Measurements from ENCODE around the gene PPP2CA. TPM values are rescaled to one million over a fixed set of nuclear protein-coding genes. Genes with fewer than 3 reads are reported as not detected.

Gene PPP2CA
- total and polyA plus RNA-seq, 9 of the 15 experiments (the other 6 are each of a cell fraction or from before 2014, with no cell fraction given) = 23.0 to 257 (median 109) TPM

DNA sequence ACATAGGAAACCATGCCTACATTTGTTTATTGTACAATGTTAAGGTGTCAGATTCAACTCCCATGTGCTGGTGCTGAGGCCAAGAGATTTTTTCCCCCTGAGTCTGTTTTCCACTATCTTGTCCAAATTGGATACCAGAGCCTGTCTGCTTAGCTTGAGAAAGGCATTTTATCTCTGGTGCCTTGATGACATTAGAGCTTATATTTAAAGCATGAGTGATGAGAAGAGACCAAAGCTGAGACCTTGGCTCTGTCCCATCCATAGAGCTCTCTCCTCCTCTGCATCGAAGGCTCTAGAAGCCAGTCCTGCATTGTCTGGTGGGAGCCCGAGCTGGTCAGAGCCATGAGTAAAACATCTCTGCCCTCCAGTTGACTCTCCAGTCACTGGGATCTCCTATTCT lies 10.4 kb upstream of the PPP2CA start:
- H3K36me3 ChIP-seq (ENCODE audit: control insufficient read depth, insufficient read depth, low read length) = no peaks in the 10 kb centered on the region
- H3K9ac ChIP-seq (ENCODE audit: insufficient read depth in 1 of 2, low read depth in 2 of 2, low read length in 2 of 2) = peak overlapping the region in 1 of 2 experiments; percentile 26; a peak in 1 of 4 replicates
- POLR2A ChIA-PET = interaction anchor here (0.9 to 3.5 kb wide), 5 partner anchors 9 to 60 kb away, joined by 3 to 16 read pairs (median 4); partner anchors contain the start of gene PPP2CA
- H3K27ac ChIP-seq (ENCODE audit: extremely low read depth, low read depth, low read length) = no peak overlapping the region
- in situ Hi-C loops (cut with MboI) = no loop called here
- TF ChIP-seq POU5F1 (IDR thresholded peaks at IDR 0.05; ENCODE audit: borderline replicate concordance, low read depth, low read length, partially characterized antibody) (no peak), NR4A1 (CRISPR knock-in tag; IDR thresholded peaks at IDR 0.05) (no peak), NR4A1 (tag; IDR thresholded peaks at IDR 0.05) (no peak), RCOR1 (IDR thresholded peaks at IDR 0.05; ENCODE audit: borderline replicate concordance in 1 of 2, low read depth in 2 of 2, low read length in 2 of 2) (no peak), ILK (tag; IDR thresholded peaks at IDR 0.05; ENCODE audit: borderline replicate concordance, low read depth) (no peak), RB1 (IDR thresholded peaks at IDR 0.05; ENCODE audit: low read depth) (no peak), CEBPB (tag; IDR thresholded peaks at IDR 0.05) (no peak), JUN (IDR thresholded peaks at IDR 0.05; ENCODE audit: borderline replicate concordance, low read depth, low read length) (no peak), JUN (CRISPR knock-in tag; IDR thresholded peaks at IDR 0.05; ENCODE audit: borderline replicate concordance) (no peak), HNRNPH1 (optimal IDR thresholded peaks at IDR 0.05; ENCODE audit: low read depth, low read length) (no peak), POLR2AphosphoS2 (IDR thresholded peaks at IDR 0.05; ENCODE audit: low read length) (no peak)
- TF ChIP-seq, protein P1, sequence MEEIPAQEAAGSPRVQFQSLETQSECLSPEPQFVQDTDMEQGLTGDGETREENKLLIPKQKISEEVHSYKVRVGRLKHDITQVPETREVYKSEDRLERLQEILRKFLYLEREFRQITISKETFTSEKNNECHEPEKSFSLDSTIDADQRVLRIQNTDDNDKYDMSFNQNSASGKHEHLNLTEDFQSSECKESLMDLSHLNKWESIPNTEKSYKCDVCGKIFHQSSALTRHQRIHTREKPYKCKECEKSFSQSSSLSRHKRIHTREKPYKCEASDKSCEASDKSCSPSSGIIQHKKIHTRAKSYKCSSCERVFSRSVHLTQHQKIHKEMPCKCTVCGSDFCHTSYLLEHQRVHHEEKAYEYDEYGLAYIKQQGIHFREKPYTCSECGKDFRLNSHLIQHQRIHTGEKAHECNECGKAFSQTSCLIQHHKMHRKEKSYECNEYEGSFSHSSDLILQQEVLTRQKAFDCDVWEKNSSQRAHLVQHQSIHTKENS (CRISPR knock-in tag; IDR thresholded peaks at IDR 0.05) = no peak
- TF ChIP-seq, protein P2, sequence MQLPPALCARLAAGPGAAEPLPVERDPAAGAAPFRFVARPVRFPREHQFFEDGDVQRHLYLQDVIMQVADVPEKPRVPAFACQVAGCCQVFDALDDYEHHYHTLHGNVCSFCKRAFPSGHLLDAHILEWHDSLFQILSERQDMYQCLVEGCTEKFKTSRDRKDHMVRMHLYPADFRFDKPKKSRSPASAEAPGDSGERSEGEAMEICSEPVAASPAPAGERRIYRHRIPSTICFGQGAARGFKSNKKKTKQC (CRISPR knock-in tag; IDR thresholded peaks at IDR 0.05) = no peak
- H3K9me1 ChIP-seq (ENCODE audit: control insufficient read depth, insufficient read depth, low read length) = no peaks in the 10 kb centered on the region
- H3K4me2 ChIP-seq (ENCODE audit: insufficient read depth, low read length) = no peak overlapping the region
- intact Hi-C loops (cut with micrococcal nuclease) = no loop called here
- CTCF ChIA-PET (ENCODE audit: low intra/inter-chr PET ratio) = no interaction called here
- H3K79me2 ChIP-seq (ENCODE audit: control insufficient read depth, insufficient read depth, low read length) = no peaks in the 10 kb centered on the region
- no peaks in the 10 kb centered on the region for H4K20me1 ChIP-seq (replicated peaks; ENCODE audit: control insufficient read depth, insufficient read depth, low read length)
- WGBS (ENCODE audit: insufficient coverage, low coverage, missing lambda C conversion rate) = 18% methylated on average over 2 of the region's 2 CpGs
- ATAC-seq (peak; percentile 45; the same call in 2 of the 3 replicates), FAIRE-seq (no peak), DNase-seq (ENCODE audit: extremely low read depth in 1 of 4, low spot score in 3 of 4) (no peak)
- H2AFZ ChIP-seq (ENCODE audit: low read depth, low read length) = no peak overlapping the region
- H3K4me3 ChIP-seq = no peak overlapping the region
- no peaks in the 10 kb centered on the region for H3K9me3 ChIP-seq (replicated peaks; ENCODE audit: control insufficient read depth, insufficient read depth, low read depth, low read length)
- no peaks in the 10 kb centered on the region for H3K27me3 ChIP-seq (ENCODE audit: control insufficient read depth in 2 of 2, insufficient read depth in 2 of 2, low read length in 2 of 2)
- no peaks in the 10 kb centered on the region for H3K4me1 ChIP-seq (replicated peaks in 1 of 2; ENCODE audit: control insufficient read depth in 2 of 2, insufficient read depth in 2 of 2, low read length in 2 of 2)
- no TSS peak for BruUV-seq (replicated peaks)

All from K562 (cell line).